ENCODE results near the gene GRM7.

Gene GRM7

GRCh38 chr3:7328339-7328738 is 467.4 kb downstream of the GRM7 start:
- Histone ChIP-seq H3K27me3 (replicated peaks; ENCODE audit: insufficient read depth, low read length) (no peaks in the 10 kb centered on the region), H3K9ac (ENCODE audit: low read length) (no peak overlapping the region), H3K9me3 (replicated peaks; ENCODE audit: insufficient read depth, low read length) (no peaks in the 10 kb centered on the region), H3K36me3 (replicated peaks; ENCODE audit: insufficient read depth, low read length) (no peaks in the 10 kb centered on the region), H3K4me2 (ENCODE audit: low read depth, low read length) (no peak overlapping the region), H2AFZ (ENCODE audit: low read length) (no peak overlapping the region), H3K9me2 (replicated peaks; ENCODE audit: insufficient read depth, low read length) (no peaks in the 10 kb centered on the region), H3K4me3 (ENCODE audit: low read length) (no peak overlapping the region), H3F3A (ENCODE audit: insufficient read depth, low read length) (no peaks in the 10 kb centered on the region), H3K79me2 (ENCODE audit: low read length) (no peaks in the 10 kb centered on the region), H4K20me1 (ENCODE audit: insufficient read depth, low read length) (no peaks in the 10 kb centered on the region), H3K27ac (ENCODE audit: low read length) (no peak overlapping the region), H3K4me1 (ENCODE audit: low read length) (no peaks in the 10 kb centered on the region)
- no peak for TF ChIP-seq EZH2phosphoT487 (IDR thresholded peaks at IDR 0.05; ENCODE audit: low read length)
- TF ChIP-seq EZH2 (optimal IDR thresholded peaks at IDR 0.05; ENCODE audit: low read depth, low read length) = no peak
- no peak for TF ChIP-seq CTCF (IDR thresholded peaks at IDR 0.05; ENCODE audit: low read length)
- no peak for DNase-seq

GRCh38 chr3:7332696-7333095 is 471.8 kb downstream of the GRM7 start:
- Histone ChIP-seq H2AFZ (ENCODE audit: low read length) (no peak overlapping the region), H3K9me3 (replicated peaks; ENCODE audit: insufficient read depth, low read length) (no peaks in the 10 kb centered on the region), H3K4me3 (ENCODE audit: low read length) (no peak overlapping the region), H3K4me2 (ENCODE audit: low read depth, low read length) (no peak overlapping the region), H3K27me3 (replicated peaks; ENCODE audit: insufficient read depth, low read length) (no peaks in the 10 kb centered on the region), H3K9me2 (replicated peaks; ENCODE audit: insufficient read depth, low read length) (no peaks in the 10 kb centered on the region), H4K20me1 (ENCODE audit: insufficient read depth, low read length) (no peaks in the 10 kb centered on the region), H3K4me1 (ENCODE audit: low read length) (no peaks in the 10 kb centered on the region), H3K9ac (ENCODE audit: low read length) (no peak overlapping the region), H3K27ac (ENCODE audit: low read length) (no peak overlapping the region), H3F3A (ENCODE audit: insufficient read depth, low read length) (no peaks in the 10 kb centered on the region), H3K36me3 (replicated peaks; ENCODE audit: insufficient read depth, low read length) (no peaks in the 10 kb centered on the region), H3K79me2 (ENCODE audit: low read length) (no peaks in the 10 kb centered on the region)
- no peak for DNase-seq
- TF ChIP-seq EZH2 (optimal IDR thresholded peaks at IDR 0.05; ENCODE audit: low read depth, low read length) (no peak), EZH2phosphoT487 (IDR thresholded peaks at IDR 0.05; ENCODE audit: low read length) (no peak), CTCF (IDR thresholded peaks at IDR 0.05; ENCODE audit: low read length) (no peak)

- Histone ChIP-seq H3K9me3 (replicated peaks; ENCODE audit: insufficient read depth, low read length) (no peaks in the 10 kb centered on the region), H3F3A (ENCODE audit: insufficient read depth, low read length) (no peaks in the 10 kb centered on the region), H3K9ac (ENCODE audit: low read length) (no peak overlapping the region), H3K27me3 (replicated peaks; ENCODE audit: insufficient read depth, low read length) (no peaks in the 10 kb centered on the region), H3K36me3 (replicated peaks; ENCODE audit: insufficient read depth, low read length) (no peaks in the 10 kb centered on the region), H3K79me2 (ENCODE audit: low read length) (no peaks in the 10 kb centered on the region), H2AFZ (ENCODE audit: low read length) (no peak overlapping the region), H3K4me3 (ENCODE audit: low read length) (no peak overlapping the region), H4K20me1 (ENCODE audit: insufficient read depth, low read length) (no peaks in the 10 kb centered on the region), H3K27ac (ENCODE audit: low read length) (no peak overlapping the region), H3K9me2 (replicated peaks; ENCODE audit: insufficient read depth, low read length) (no peaks in the 10 kb centered on the region), H3K4me2 (ENCODE audit: low read depth, low read length) (no peak overlapping the region), H3K4me1 (ENCODE audit: low read length) (no peaks in the 10 kb centered on the region)
- no peak for DNase-seq
- TF ChIP-seq EZH2 (optimal IDR thresholded peaks at IDR 0.05; ENCODE audit: low read depth, low read length) (no peak), EZH2phosphoT487 (IDR thresholded peaks at IDR 0.05; ENCODE audit: low read length) (no peak), CTCF (IDR thresholded peaks at IDR 0.05; ENCODE audit: low read length) (no peak)
Observed at GRCh38 chr3:7333125-7333524, 472.2 kb downstream of the GRM7 start.
